Heart left ventricle (tissue), 13 donors: ENCODE measurements around the gene CHRD.

Source experiments
- POLR2A ChIP-seq, 2 donors: fragments of 450-650 bp; IDR thresholded peaks; one replicate each; pipeline ENCODE4 v1.6.1; 2017; ENCODE audit warnings: antibody characterized with exemption in 2 of 2, mild to moderate bottlenecking in 2 of 2, moderate library complexity in 2 of 2
- TF ChIP-seq, protein P1 (sequence below), 12 donors: fragments of 200-600 bp; sonication (generic) in 4 of 12; IDR thresholded peaks; one replicate each; pipeline versions ENCODE4 v1.5.0 to v1.8.0; 2018 to 2022; ENCODE audit warnings: antibody characterized with exemption in 12 of 12, mild to moderate bottlenecking in 5 of 12
- donor health status: ischemic (EF 13 %, LVEDD 7.1; RV severe dilation, severe dysfunction).
- donor health status: DM: no; HTN: yes; CAD: no.
- donor health status: DM: no; HTN: no; CAD: no.
- donor health status: ischemic (EF 25% LVEDD 6.9; RV normal size, moderate dysfunction).
- donor health status: ischemic (EF 25% LVEDD 5.7; RV mildly dilated, moderate dysfunction).
- donor health status: ischemic (EF 35%, LVEDD 5.7; RV mildly dilated, moderate dysfunction).
- donor health status: nonischemic (EF 11% LVEDD 7.7; RV severe dilation, severe dysfunction).
- donor health status: DM: yes; HTN: yes; CAD: no.
- donor health status: PGD.
- donor health status: ischemic (EF 29% LVEDD 5.4; RV normal size, mild dysfunction).
- donor health status: nonischemic (EF 23%, LVEDD 6.1; RV moderate dilation, normal function).

DNA sequence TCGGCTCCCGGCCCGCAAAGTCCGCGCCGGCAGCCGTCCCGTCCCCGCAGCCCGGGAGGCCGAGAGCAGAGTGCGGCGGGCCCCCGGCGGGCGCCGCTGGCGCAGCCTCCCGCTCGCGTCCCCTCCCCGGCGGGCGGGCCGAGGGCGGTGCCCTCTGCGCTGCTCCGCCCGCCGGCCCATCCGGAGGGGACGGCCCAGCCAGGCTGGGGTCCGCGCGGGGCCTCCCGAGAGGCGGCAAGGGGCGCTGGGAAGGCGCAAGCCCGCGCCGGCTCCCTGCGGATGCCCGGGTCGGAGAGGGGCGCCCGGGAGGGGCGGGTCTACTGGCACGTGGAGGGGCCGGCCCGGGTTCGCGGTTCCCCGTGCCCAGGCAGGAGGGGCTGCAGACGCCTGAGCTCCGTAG lies 18.3 kb upstream of the CHRD start, which contains the start of the genes CLCN2 and POLR2H:
- TF ChIP-seq, protein P1, sequence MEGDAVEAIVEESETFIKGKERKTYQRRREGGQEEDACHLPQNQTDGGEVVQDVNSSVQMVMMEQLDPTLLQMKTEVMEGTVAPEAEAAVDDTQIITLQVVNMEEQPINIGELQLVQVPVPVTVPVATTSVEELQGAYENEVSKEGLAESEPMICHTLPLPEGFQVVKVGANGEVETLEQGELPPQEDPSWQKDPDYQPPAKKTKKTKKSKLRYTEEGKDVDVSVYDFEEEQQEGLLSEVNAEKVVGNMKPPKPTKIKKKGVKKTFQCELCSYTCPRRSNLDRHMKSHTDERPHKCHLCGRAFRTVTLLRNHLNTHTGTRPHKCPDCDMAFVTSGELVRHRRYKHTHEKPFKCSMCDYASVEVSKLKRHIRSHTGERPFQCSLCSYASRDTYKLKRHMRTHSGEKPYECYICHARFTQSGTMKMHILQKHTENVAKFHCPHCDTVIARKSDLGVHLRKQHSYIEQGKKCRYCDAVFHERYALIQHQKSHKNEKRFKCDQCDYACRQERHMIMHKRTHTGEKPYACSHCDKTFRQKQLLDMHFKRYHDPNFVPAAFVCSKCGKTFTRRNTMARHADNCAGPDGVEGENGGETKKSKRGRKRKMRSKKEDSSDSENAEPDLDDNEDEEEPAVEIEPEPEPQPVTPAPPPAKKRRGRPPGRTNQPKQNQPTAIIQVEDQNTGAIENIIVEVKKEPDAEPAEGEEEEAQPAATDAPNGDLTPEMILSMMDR (IDR thresholded peaks at IDR 0.05), result no peak
- peak in 1 of 2 donors; percentile 71 for TF ChIP-seq POLR2A (IDR thresholded peaks at IDR 0.05)
